ENCODE data around the gene TAS2R14.

TAS2R14 gene

DNA sequence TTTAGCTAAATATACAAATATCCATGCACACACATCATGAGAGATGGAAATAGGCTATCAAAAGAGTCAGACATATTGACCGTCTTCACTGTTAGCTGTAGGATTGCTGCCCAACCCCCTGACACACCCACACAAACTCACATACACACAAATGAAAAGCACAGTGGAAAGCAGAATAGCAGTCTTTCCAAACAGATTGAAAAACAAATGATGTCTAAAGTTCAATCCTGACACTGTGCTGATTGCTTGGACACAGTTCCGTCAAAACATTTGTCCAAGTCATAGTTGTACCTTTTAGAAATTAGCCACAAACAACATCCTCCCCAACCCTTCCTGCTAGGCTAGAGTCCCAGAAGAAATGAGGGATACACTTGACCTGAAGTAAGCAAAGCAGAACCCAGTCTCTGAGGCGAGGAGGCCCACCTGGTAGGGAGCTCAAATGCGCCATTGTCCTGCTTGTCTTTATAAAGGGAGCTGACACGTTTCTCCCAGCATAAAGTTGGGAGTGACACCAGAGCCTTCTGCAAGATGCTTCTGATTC is 10.2 kb downstream of the TAS2R14 start, which contains the start of gene PRH2:
TSS of gene PRH2 (plus strand) at position 491 of the 541 bp plus-strand sequence. CDS start at position 529, 38 bp downstream.
- Histone ChIP-seq H3K4me1 (ENCODE audit: control insufficient read depth, insufficient read depth, low read length) (no peaks in the 10 kb centered on the region), H3K27ac (ENCODE audit: extremely low read depth, low read depth, low read length) (no peak within 1 kb of the TSS), H3K4me3 (ENCODE audit: low read depth, low read length) (no peak within 1 kb of the TSS), H3K9me3 (ENCODE audit: control insufficient read depth, insufficient read depth, low read depth, low read length) (no peaks in the 10 kb centered on the region; the same call in 1 of the 2 replicates), H3K36me3 (ENCODE audit: control insufficient read depth in 2 of 2, insufficient read depth in 1 of 2, low read length in 2 of 2) (no peaks in the 10 kb centered on the region)
- POLR2A ChIA-PET: no interaction called here
- CTCF ChIA-PET: no interaction called here
- no peak for TF ChIP-seq ZNF626 (tag by site-specific recombination; IDR thresholded peaks at IDR 0.05)
- no peak for TF ChIP-seq ZNF621 (tag by site-specific recombination; IDR thresholded peaks at IDR 0.05)
- TF ChIP-seq ZSCAN18 (tag by site-specific recombination; IDR thresholded peaks at IDR 0.05): no peak
- TF ChIP-seq ZNF146 (tag by site-specific recombination; IDR thresholded peaks at IDR 0.05): no peak

DNA sequence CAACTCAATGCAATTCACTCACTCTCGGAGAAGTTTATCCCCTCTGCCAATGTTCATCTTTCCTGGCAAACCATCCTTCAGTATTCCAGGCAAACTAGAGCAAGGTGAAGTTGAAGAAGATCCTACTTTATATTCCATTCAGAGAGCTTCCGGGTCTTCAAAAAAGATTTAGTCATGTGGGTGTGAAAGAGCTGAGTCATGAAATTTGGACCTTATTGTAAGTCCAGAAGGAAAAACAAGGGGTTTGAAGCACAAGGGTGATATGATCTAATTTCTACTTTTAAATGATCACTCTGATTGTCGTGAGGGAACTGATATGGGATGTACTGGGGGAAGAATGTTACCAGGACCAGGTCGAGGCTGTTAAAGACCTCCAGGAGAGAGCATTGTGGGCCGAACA is 12.8 kb downstream of the TAS2R14 start:
- TF ChIP-seq, protein P1, sequence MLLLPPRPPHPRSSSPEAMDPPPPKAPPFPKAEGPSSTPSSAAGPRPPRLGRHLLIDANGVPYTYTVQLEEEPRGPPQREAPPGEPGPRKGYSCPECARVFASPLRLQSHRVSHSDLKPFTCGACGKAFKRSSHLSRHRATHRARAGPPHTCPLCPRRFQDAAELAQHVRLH (tag by site-specific recombination; IDR thresholded peaks at IDR 0.05): no peak
- TF ChIP-seq, protein P2, sequence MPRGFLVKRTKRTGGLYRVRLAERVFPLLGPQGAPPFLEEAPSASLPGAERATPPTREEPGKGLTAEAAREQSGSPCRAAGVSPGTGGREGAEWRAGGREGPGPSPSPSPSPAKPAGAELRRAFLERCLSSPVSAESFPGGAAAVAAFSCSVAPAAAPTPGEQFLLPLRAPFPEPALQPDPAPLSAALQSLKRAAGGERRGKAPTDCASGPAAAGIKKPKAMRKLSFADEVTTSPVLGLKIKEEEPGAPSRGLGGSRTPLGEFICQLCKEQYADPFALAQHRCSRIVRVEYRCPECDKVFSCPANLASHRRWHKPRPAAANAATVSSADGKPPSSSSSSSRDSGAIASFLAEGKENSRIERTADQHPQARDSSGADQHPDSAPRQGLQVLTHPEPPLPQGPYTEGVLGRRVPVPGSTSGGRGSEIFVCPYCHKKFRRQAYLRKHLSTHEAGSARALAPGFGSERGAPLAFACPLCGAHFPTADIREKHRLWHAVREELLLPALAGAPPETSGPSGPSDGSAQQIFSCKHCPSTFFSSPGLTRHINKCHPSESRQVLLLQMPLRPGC (tag by site-specific recombination; IDR thresholded peaks at IDR 0.05): no peak
- TF ChIP-seq ZNF830 (tag by site-specific recombination; IDR thresholded peaks at IDR 0.05; ENCODE audit: low read depth) (no peak), ZIC2 (tag by site-specific recombination; IDR thresholded peaks at IDR 0.05) (no peak), ZNF777 (tag by site-specific recombination; IDR thresholded peaks at IDR 0.05; ENCODE audit: borderline replicate concordance) (no peak), CTCF (tag by site-specific recombination; IDR thresholded peaks at IDR 0.05) (no peak), ZNF513 (tag by site-specific recombination; IDR thresholded peaks at IDR 0.05) (no peak), ZBTB7A (tag by site-specific recombination; IDR thresholded peaks at IDR 0.05; ENCODE audit: low read depth) (no peak), KLF10 (tag by site-specific recombination; IDR thresholded peaks at IDR 0.05) (no peak), ZNF132 (tag by site-specific recombination; IDR thresholded peaks at IDR 0.05; ENCODE audit: borderline replicate concordance) (no peak), ZNF596 (tag by site-specific recombination; IDR thresholded peaks at IDR 0.05) (no peak), BCL11B (tag by site-specific recombination; IDR thresholded peaks at IDR 0.05; ENCODE audit: low read depth) (no peak), ZNF629 (tag by site-specific recombination; IDR thresholded peaks at IDR 0.05) (no peak), ZNF121 (tag by site-specific recombination; IDR thresholded peaks at IDR 0.05) (no peak), ZNF138 (tag by site-specific recombination; IDR thresholded peaks at IDR 0.05; ENCODE audit: borderline replicate concordance) (no peak)
- TF ChIP-seq, protein P3, sequence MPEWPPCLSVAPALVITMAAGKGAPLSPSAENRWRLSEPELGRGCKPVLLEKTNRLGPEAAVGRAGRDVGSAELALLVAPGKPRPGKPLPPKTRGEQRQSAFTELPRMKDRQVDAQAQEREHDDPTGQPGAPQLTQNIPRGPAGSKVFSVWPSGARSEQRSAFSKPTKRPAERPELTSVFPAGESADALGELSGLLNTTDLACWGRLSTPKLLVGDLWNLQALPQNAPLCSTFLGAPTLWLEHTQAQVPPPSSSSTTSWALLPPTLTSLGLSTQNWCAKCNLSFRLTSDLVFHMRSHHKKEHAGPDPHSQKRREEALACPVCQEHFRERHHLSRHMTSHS (tag by site-specific recombination; IDR thresholded peaks at IDR 0.05): no peak
- TF ChIP-seq, protein P4, sequence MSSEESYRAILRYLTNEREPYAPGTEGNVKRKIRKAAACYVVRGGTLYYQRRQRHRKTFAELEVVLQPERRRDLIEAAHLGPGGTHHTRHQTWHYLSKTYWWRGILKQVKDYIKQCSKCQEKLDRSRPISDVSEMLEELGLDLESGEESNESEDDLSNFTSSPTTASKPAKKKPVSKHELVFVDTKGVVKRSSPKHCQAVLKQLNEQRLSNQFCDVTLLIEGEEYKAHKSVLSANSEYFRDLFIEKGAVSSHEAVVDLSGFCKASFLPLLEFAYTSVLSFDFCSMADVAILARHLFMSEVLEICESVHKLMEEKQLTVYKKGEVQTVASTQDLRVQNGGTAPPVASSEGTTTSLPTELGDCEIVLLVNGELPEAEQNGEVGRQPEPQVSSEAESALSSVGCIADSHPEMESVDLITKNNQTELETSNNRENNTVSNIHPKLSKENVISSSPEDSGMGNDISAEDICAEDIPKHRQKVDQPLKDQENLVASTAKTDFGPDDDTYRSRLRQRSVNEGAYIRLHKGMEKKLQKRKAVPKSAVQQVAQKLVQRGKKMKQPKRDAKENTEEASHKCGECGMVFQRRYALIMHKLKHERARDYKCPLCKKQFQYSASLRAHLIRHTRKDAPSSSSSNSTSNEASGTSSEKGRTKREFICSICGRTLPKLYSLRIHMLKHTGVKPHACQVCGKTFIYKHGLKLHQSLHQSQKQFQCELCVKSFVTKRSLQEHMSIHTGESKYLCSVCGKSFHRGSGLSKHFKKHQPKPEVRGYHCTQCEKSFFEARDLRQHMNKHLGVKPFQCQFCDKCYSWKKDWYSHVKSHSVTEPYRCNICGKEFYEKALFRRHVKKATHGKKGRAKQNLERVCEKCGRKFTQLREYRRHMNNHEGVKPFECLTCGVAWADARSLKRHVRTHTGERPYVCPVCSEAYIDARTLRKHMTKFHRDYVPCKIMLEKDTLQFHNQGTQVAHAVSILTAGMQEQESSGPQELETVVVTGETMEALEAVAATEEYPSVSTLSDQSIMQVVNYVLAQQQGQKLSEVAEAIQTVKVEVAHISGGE (tag by site-specific recombination; conservative IDR thresholded peaks at IDR 0.05; ENCODE audit: low read depth): no peak
- POLR2A ChIA-PET: no interaction called here
- no peaks in the 10 kb centered on the region; the same call in 1 of the 2 replicates for H3K9me3 ChIP-seq (ENCODE audit: control insufficient read depth, insufficient read depth, low read depth, low read length)
- no peak overlapping the region for H3K27ac ChIP-seq (ENCODE audit: extremely low read depth, low read depth, low read length)
- no peak overlapping the region for H3K4me3 ChIP-seq (ENCODE audit: low read depth, low read length)
- no peaks in the 10 kb centered on the region for H3K36me3 ChIP-seq (ENCODE audit: control insufficient read depth in 2 of 2, insufficient read depth in 1 of 2, low read length in 2 of 2)
- H3K4me1 ChIP-seq (ENCODE audit: control insufficient read depth, insufficient read depth, low read length): no peaks in the 10 kb centered on the region
- CTCF ChIA-PET: no interaction called here
